Central memory CD8-positive, alpha-beta T cell (primary cell): ENCODE measurements around the gene DDN.

Experiments used
- ATAC-seq: fragments of 150-1000 bp; cut with Tn5 transposase; replicated peaks from 2 replicates; pipeline ENCODE4 v1.10.0; 2022; ENCODE audit warnings: mild to moderate bottlenecking, moderate FRiP score, moderate number of reproducible peaks; ENCODE audit not compliant: poor library complexity, severe bottlenecking; ENCODE audit errors: extremely low read depth
- DNase-seq, 2 donors: peaks; one replicate each; pipeline ENCODE4 v3.0.0; 2021; ENCODE audit warnings: low spot score in 2 of 2
- H3K27ac Mint-ChIP-seq: one replicate; pipeline ENCODE4 v1.8.0; 2022; ENCODE audit warnings: low read depth, mild to moderate bottlenecking, moderate library complexity, mixed read lengths
- H3K27me3 Mint-ChIP-seq: one replicate; pipeline ENCODE4 v1.8.0; 2022; ENCODE audit warnings: mixed read lengths
- H3K36me3 Mint-ChIP-seq: one replicate; pipeline ENCODE4 v1.8.0; 2022; ENCODE audit warnings: mild to moderate bottlenecking, moderate library complexity, mixed read lengths; ENCODE audit not compliant: insufficient read depth
- H3K4me1 Mint-ChIP-seq: one replicate; pipeline ENCODE4 v1.8.0; 2022; ENCODE audit warnings: mixed read lengths
- H3K4me3 Mint-ChIP-seq: one replicate; pipeline ENCODE4 v1.8.0; 2022; ENCODE audit warnings: mild to moderate bottlenecking, moderate library complexity, mixed read lengths
- H3K9me3 Mint-ChIP-seq: one replicate; pipeline ENCODE4 v1.8.0; 2022; ENCODE audit warnings: mixed read lengths

DDN gene

GRCh38 chr12:48981757-48982157, 17.4 kb downstream of the DDN start:
- H3K36me3 Mint-ChIP-seq, result peaks cover 39% of the 10 kb centered on the region
- DNase-seq (no peak), ATAC-seq (no peak)
- peak overlapping the region; percentile 88 for H3K4me3 Mint-ChIP-seq
- H3K27ac Mint-ChIP-seq, result peak overlapping the region; percentile 95
- H3K4me1 Mint-ChIP-seq, result peaks cover 53% of the 10 kb centered on the region
- no peaks in the 10 kb centered on the region for H3K9me3 Mint-ChIP-seq
- H3K27me3 Mint-ChIP-seq, result peaks cover 20% of the 10 kb centered on the region

GRCh38 chr12:48980953-48981756, 18.0 kb downstream of the DDN start:
- Mint-ChIP-seq H3K4me3 (peak overlapping the region; percentile 88), H3K9me3 (no peaks in the 10 kb centered on the region), H3K27me3 (peaks cover 18% of the 10 kb centered on the region), H3K36me3 (peaks cover 39% of the 10 kb centered on the region), H3K4me1 (peaks cover 53% of the 10 kb centered on the region), H3K27ac (peak overlapping the region; percentile 95)
- ATAC-seq (peak; percentile 41), DNase-seq (peak; percentile 37 to 45)

GRCh38 chr12:48980389-48980952, 18.7 kb downstream of the DDN start:
- H3K27ac Mint-ChIP-seq, result peak overlapping the region; percentile 95
- peak overlapping the region; percentile 88 for H3K4me3 Mint-ChIP-seq
- H3K9me3 Mint-ChIP-seq, result no peaks in the 10 kb centered on the region
- DNase-seq, result peak in 1 of 2 donors; percentile 18
- H3K4me1 Mint-ChIP-seq, result peaks cover 53% of the 10 kb centered on the region
- H3K27me3 Mint-ChIP-seq, result peaks cover 11% of the 10 kb centered on the region
- peak; percentile 6 for ATAC-seq
- H3K36me3 Mint-ChIP-seq, result peaks cover 39% of the 10 kb centered on the region

- peak overlapping the region; percentile 88 for H3K4me3 Mint-ChIP-seq
- peaks cover 11% of the 10 kb centered on the region for H3K27me3 Mint-ChIP-seq
- DNase-seq (peak; percentile 34 to 48), ATAC-seq (peak; percentile 55)
- peaks cover 40% of the 10 kb centered on the region for H3K36me3 Mint-ChIP-seq
- H3K27ac Mint-ChIP-seq, result peak overlapping the region; percentile 95
- H3K9me3 Mint-ChIP-seq, result no peaks in the 10 kb centered on the region
- peaks cover 53% of the 10 kb centered on the region for H3K4me1 Mint-ChIP-seq
Observed at GRCh38 chr12:48979602-48980388, 19.4 kb downstream of the DDN start.

- H3K4me3 Mint-ChIP-seq, result peak overlapping the region; percentile 88
- H3K4me1 Mint-ChIP-seq, result peaks cover 53% of the 10 kb centered on the region
- DNase-seq (no peak), ATAC-seq (peak; percentile 8)
- no peaks in the 10 kb centered on the region for H3K9me3 Mint-ChIP-seq
- H3K36me3 Mint-ChIP-seq, result peaks cover 42% of the 10 kb centered on the region
- H3K27me3 Mint-ChIP-seq, result peaks cover 18% of the 10 kb centered on the region
- peak overlapping the region; percentile 95 for H3K27ac Mint-ChIP-seq
Observed at GRCh38 chr12:48978741-48979601, 20.2 kb downstream of the DDN start.

- DNase-seq (no peak), ATAC-seq (no peak)
- Mint-ChIP-seq H3K4me1 (peaks cover 53% of the 10 kb centered on the region), H3K27ac (peak within 1 kb of the TSS; percentile 95), H3K9me3 (no peaks in the 10 kb centered on the region), H3K27me3 (peaks cover 25% of the 10 kb centered on the region), H3K36me3 (peaks cover 42% of the 10 kb centered on the region), H3K4me3 (peak within 1 kb of the TSS; percentile 88)
Observed at GRCh38 chr12:48978291-48978740, 20.9 kb downstream of the DDN start, which contains the start of gene WNT1. Gene WNT1, plus strand, starts transcription at chr12:48978322. Its CDS starts 329 bp downstream, at chr12:48978651.

GRCh38 chr12:48977290-48978281, 21.6 kb downstream of the DDN start:
- ATAC-seq (peak; percentile 37), DNase-seq (peak; percentile 72 to 76)
- Mint-ChIP-seq H3K4me3 (peak overlapping the region; percentile 88), H3K9me3 (no peaks in the 10 kb centered on the region), H3K27me3 (peaks cover 32% of the 10 kb centered on the region), H3K36me3 (peaks cover 40% of the 10 kb centered on the region), H3K27ac (peak overlapping the region; percentile 79), H3K4me1 (peaks cover 53% of the 10 kb centered on the region)

- no peak overlapping the region for H3K27ac Mint-ChIP-seq
- H3K9me3 Mint-ChIP-seq, result no peaks in the 10 kb centered on the region
- H3K4me1 Mint-ChIP-seq, result peaks cover 44% of the 10 kb centered on the region
- H3K4me3 Mint-ChIP-seq, result no peak overlapping the region
- no peak for DNase-seq
- H3K36me3 Mint-ChIP-seq, result peaks cover 17% of the 10 kb centered on the region
- ATAC-seq, result no peak
- peaks cover 44% of the 10 kb centered on the region for H3K27me3 Mint-ChIP-seq
Observed at GRCh38 chr12:48973941-48974673, 25.1 kb downstream of the DDN start.

GRCh38 chr12:48973531-48973930, 25.6 kb downstream of the DDN start:
- Mint-ChIP-seq H3K36me3 (peaks cover 14% of the 10 kb centered on the region), H3K27ac (no peak overlapping the region), H3K4me1 (peaks cover 38% of the 10 kb centered on the region), H3K27me3 (peaks cover 44% of the 10 kb centered on the region), H3K9me3 (no peaks in the 10 kb centered on the region), H3K4me3 (no peak overlapping the region)
- DNase-seq (no peak), ATAC-seq (no peak)

- no peak for DNase-seq
- H3K27me3 Mint-ChIP-seq, result peaks cover 44% of the 10 kb centered on the region
- no peak overlapping the region for H3K27ac Mint-ChIP-seq
- ATAC-seq, result no peak
- no peak overlapping the region for H3K4me3 Mint-ChIP-seq
- peaks cover 13% of the 10 kb centered on the region for H3K36me3 Mint-ChIP-seq
- H3K4me1 Mint-ChIP-seq, result peaks cover 36% of the 10 kb centered on the region
- no peaks in the 10 kb centered on the region for H3K9me3 Mint-ChIP-seq
Observed at GRCh38 chr12:48972952-48973483, 26.2 kb downstream of the DDN start.
